Esophagus squamous epithelium (tissue), 4 donors: ENCODE results near the gene ZBTB46.

ENCODE experiments used
- CTCF ChIP-seq, 6 experiments: fragments of 450-650 bp in 4 of 6; fragments of 200-600 bp in 2 of 6; sonication (generic) in 2 of 6; IDR thresholded peaks; one replicate each; pipeline ENCODE4 v1.5.1; 2016 to 2019; ENCODE audit warnings: antibody characterized with exemption in 6 of 6, mild to moderate bottlenecking in 4 of 6, moderate library complexity in 4 of 6
- POLR2A ChIP-seq, 4 donors: fragments of 450-650 bp; IDR thresholded peaks; one replicate each; pipeline ENCODE4 v1.6.1; 2017; ENCODE audit warnings: antibody characterized with exemption in 4 of 4, mild to moderate bottlenecking in 4 of 4, moderate library complexity in 3 of 4

- TF ChIP-seq POLR2A (IDR thresholded peaks at IDR 0.05): no peak
- no peak for TF ChIP-seq CTCF (IDR thresholded peaks at IDR 0.05)
Measured at GRCh38 chr20:63846888-63847236, 15.8 kb upstream of the ZBTB46 start.
